Endometrial microvascular endothelial cells (primary cell): ENCODE results near the gene TMEM235. TPM values are rescaled to one million over a fixed set of nuclear protein-coding genes. Genes with fewer than 3 reads are reported as not detected.

Source experiments
- in situ Hi-C: cut with HindIII; loops from 2 replicates; pipeline ENCODE4 v1.10.0; 2017; ENCODE audit warnings: low sequenced_read_pairs, low pct_unique_long_range_greater_than_20kb; ENCODE audit errors: inconsistent ontology term
- total RNA-seq: library from RNA; depleted of rRNA; stranded (reverse); fragments of >200 nt; gene quantifications from one replicate; pipeline ENCODE4 v1.2.3, GENCODE V29; 2015; ENCODE audit errors: inconsistent ontology term

TMEM235 gene
- not detected for total RNA-seq

DNA sequence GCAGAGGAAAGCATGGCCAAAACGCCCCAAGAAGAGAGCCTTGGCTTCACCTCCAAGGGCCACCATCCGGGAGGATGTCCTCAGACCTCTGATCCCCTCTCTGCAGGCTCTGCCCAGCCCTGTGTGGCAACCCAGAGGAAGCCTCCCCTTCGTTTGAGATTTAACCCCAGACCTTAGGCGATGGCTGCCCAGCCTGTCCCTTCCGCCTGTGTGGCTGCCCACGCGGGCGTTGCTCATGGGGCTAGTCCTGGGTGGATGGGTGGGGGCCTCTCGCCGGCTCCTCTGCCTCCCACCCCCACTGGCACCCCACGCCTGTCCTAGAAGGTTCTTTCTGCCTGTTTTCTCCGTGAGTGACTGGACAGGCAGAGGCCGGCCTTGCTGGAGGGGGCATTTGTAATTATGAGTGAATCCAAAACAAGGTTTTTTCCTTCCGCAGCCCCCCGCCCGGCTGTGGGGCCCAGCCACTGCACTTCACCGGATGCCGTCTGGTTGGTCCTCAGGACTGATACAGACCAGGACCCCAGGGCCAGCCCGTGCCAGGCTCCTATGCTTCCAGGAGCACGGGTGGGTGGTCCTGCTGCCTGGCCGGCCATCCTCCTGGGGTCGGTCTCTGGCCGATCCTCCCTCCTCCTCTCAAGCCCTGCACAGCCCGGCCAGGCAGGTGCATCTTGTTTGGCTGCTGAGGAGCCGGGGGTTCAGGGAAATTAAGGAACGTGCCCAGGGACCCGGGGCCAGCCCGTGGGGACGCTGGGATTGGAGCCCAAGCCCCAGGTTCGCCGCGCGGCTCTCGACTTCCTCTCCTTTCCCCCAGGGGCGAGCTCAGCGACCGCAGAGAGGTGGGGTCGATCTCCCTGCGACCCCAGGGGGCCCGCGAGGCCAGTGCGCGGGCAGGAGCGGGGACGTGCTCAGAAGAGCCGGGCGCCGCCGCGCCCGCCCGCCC lies at the start of gene TMEM235:
TSS of gene TMEM235 (plus strand) at position 636 of the 940 bp plus-strand sequence. CDS start 393 bp downstream, outside the sequence.
- in situ Hi-C loops = no loop called here

DNA sequence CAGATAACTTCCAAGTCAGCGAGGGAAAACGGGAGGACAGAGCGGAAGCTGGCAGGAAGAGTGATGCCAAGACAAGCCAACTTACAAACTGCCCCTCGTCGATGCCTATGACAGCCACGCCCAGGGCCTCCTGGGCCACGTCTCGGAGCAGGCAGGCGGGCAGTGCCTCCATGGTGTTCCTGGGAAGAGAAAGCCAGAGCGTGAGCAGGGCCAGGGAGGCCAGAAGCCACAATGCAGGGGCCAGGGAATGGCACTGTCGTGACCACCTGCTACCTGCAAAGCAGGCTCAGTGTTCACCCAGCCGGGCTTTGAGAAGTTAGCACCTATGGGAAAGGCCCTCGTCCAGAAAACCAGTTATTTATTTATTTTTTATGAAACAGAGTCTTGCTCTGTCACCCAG lies 48.9 kb upstream of the TMEM235 start:
- in situ Hi-C loops = no loop called here

DNA sequence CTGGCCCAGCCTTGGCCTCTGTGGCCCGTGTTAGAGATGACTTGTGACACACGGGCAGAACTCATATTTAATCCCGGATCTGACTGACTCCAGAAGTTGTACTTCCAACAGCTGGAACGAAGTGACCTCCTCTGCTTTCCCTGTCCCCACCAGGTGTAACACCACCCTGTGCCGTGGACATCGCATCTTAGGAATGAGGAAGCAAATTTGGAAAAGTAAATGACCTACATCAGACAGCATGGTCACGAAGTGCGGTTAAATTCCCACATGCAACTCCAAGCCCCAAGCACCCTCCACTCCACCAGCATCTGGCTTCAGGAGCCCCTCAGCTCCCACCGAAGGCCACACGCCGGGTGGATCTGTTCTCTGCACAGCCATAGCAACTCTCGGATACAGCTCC lies 47.5 kb upstream of the TMEM235 start:
- in situ Hi-C loops = no loop called here

GRCh38 chr17:78184351-78184750 lies 47.1 kb upstream of the TMEM235 start:
- in situ Hi-C loops = no loop called here

- in situ Hi-C loops = no loop called here
Observed at GRCh38 chr17:78184868-78185267, 46.6 kb upstream of the TMEM235 start.

- in situ Hi-C loops = no loop called here
Observed at GRCh38 chr17:78185981-78186691, 45.3 kb upstream of the TMEM235 start.

GRCh38 chr17:78186692-78187595 lies 44.5 kb upstream of the TMEM235 start, which contains the start of the genes AFMID and TK1:
Gene AFMID, plus strand, starts transcription at chr17:78187362. Its CDS starts 9 bp downstream, at chr17:78187371.
Gene TK1, minus strand, starts transcription at chr17:78187052. Its CDS starts 58 bp downstream, at chr17:78186994.
- in situ Hi-C loops = no loop called here

DNA sequence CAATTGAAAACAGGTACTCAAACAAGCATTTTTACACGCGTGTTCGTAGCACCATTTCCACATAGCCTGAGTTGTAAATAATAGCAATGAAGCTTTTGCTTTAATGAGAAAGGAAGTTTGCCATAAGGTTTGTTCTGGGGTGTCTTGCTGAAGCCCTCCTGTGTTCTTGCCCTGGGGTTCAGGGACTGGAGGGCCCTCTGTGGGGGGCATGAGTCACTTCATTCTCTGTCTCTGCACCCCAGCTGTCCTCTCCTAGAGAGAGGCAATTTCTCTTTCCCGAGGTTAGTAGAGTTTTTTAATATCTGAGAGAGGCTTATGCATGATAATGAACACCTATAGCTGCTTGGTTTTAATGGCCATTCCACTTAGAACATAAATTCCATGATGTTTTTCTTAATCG lies 34.7 kb upstream of the TMEM235 start:
- in situ Hi-C loops = no loop called here

GRCh38 chr17:78197147-78197832 lies 34.1 kb upstream of the TMEM235 start:
- in situ Hi-C loops = no loop called here

- in situ Hi-C loops = no loop called here
Observed at GRCh38 chr17:78200451-78200850, 31.0 kb upstream of the TMEM235 start.

DNA sequence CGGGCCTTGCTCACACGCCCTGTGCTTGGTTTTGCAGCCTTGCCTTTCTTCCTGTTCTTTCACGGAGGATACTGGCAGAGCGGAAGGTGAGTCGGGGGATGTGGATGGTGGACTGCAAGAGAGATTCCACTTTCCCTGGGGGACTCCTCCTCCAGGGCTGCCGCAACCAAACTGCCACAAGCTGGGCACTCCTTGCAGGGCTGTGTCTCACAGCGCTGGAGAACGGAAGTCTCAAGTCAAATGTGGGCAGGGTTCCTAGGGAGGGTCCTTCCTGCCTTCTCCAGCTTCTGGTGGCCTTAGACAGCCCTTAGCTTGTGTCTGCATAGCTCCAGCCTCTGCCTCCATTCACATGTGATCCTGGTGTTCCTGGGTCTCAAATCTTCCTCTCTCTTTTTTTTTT lies 28.8 kb upstream of the TMEM235 start:
- in situ Hi-C loops = no loop called here

DNA sequence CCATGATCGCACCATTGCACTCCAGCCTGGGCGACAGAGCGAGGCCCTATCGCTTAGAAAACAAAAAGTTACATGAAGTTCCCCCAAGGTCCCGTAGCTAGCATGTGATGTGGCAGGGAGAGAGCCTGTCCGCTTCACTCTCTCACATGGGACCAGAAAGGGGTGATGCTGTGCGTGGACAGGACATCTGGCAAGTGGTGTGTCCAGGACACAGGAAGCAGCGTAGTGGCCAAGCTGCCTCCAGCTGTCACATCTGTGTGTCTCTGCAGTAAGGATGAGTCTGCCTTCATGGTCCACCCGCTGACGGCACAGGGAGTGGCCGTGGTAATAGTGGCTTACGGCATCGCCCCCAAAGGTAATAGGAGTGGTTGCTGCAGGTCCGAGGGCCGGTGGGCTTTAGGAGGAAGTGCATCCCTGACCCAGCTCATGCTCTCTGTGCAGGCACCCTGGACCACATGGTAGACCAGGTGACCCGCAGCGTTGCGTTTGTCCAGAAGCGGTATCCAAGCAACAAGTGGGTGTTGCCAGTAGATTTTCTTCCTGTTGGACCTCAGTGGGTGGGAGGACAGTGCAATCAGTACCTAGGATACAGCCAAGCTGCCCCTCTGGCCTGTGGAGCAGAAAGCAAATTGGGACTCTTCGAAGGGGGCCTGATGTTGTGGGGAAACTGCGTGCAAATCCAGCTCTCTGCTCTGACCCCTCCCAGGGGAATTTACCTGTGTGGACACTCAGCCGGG lies 26.9 kb upstream of the TMEM235 start:
- in situ Hi-C loops = no loop called here

GRCh38 chr17:78205124-78205775 lies 26.2 kb upstream of the TMEM235 start:
- in situ Hi-C loops = no loop called here

- in situ Hi-C loops = no loop called here
Observed at GRCh38 chr17:78206298-78206697, 25.1 kb upstream of the TMEM235 start.

DNA sequence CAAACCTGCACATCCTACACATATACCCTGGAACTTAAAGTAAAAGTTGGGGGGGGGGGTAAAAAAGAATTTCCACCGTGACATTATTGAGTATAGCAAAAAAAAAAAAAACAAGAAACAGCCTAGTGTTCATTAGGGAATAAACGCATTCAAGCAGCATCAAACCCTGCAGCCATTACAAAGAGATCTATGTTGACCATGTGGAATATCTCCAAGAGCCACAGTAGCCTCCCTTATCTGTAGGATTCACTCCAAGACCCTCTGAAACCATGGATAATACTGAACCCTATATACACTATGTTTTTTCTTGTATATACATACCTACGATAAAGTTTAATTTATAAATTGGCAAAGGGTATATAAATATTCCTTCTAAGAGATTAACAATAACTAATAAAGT lies 22.9 kb upstream of the TMEM235 start:
- in situ Hi-C loops = no loop called here

- in situ Hi-C loops = no loop called here
Observed at GRCh38 chr17:78210111-78210510, 21.3 kb upstream of the TMEM235 start.

DNA sequence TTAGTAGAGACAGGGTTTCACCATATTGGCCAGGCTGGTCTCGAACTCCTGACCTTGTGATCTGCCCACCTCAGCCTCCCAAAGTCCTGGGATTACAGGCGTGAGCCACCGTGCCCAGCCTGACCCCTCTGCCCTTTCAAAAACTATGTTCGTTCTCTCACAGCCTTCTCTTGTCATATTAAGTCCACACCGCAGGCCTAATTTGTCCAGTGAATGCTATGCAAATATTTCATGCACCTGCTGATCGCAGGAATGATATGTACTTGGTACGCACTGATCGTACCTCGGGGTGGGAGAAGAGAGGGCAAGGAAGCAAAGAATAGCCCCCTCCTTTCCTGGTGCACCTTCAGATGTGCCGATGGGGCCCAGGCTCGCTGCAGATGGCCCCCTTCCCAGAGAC lies 20.4 kb upstream of the TMEM235 start:
- in situ Hi-C loops = no loop called here
